ENCODE measurements around the gene PLEK2. TPM values are rescaled to one million over a fixed set of nuclear protein-coding genes. Genes with fewer than 3 reads are reported as not detected.

The PLEK2 gene
- total RNA-seq, 1 experiment from 2014 or later: 1.3 TPM

DNA sequence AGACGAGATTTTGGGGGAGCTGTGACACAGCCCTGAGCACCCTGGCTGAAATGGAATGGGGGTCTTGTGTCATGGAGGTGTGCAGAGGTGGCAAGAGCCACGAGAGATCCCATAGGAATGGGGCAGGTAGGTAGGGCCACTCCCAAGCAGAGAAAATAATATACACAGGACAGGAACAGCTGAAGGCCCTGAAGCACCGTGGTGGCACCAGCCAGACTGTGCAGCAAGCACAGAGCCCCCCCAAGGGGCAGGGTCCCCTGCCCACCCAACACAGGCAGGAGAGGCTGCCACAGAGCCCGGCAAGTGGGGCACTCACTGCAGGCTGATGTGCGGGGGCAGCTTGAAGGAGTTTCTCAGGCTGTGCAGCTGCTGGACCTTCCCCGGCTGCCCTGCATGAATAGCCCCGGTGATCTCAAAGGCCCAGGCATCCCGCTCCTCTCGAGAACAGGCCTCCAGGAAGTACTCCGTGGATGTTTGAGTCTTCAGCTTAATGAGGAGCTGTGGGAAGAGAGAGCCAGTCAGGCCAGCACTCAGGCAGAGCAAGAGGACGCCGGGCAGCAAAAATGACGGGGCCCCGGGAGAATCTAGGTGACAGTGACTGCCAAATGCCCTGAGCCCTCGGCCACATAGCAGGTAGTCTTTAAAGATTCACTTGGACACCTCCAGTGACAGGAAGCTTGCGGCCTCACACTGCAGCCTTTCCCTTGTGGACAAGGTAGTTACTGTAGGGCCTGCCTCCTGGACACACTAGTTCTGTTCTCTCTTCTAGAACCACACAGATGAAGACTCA, 16.7 kb downstream of the PLEK2 start:
- no peak overlapping the region for H3K4me3 Mint-ChIP-seq
- no peaks in the 10 kb centered on the region for H3K27me3 Mint-ChIP-seq (ENCODE audit: low read depth)
- no peaks in the 10 kb centered on the region for H3K36me3 Mint-ChIP-seq
- no peak for TF ChIP-seq GRHL2 (CRISPR knock-in tag; IDR thresholded peaks at IDR 0.05; ENCODE audit: insufficient replicate concordance, severe bottlenecking)
- no peak for TF ChIP-seq GABPB1 (CRISPR knock-in tag; IDR thresholded peaks at IDR 0.05)
- TF ChIP-seq, protein P1, sequence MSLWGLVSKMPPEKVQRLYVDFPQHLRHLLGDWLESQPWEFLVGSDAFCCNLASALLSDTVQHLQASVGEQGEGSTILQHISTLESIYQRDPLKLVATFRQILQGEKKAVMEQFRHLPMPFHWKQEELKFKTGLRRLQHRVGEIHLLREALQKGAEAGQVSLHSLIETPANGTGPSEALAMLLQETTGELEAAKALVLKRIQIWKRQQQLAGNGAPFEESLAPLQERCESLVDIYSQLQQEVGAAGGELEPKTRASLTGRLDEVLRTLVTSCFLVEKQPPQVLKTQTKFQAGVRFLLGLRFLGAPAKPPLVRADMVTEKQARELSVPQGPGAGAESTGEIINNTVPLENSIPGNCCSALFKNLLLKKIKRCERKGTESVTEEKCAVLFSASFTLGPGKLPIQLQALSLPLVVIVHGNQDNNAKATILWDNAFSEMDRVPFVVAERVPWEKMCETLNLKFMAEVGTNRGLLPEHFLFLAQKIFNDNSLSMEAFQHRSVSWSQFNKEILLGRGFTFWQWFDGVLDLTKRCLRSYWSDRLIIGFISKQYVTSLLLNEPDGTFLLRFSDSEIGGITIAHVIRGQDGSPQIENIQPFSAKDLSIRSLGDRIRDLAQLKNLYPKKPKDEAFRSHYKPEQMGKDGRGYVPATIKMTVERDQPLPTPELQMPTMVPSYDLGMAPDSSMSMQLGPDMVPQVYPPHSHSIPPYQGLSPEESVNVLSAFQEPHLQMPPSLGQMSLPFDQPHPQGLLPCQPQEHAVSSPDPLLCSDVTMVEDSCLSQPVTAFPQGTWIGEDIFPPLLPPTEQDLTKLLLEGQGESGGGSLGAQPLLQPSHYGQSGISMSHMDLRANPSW (CRISPR knock-in tag; conservative IDR thresholded peaks at IDR 0.05; ENCODE audit: low read depth): no peak
- TF ChIP-seq ZNF121 (CRISPR knock-in tag; IDR thresholded peaks at IDR 0.05): no peak
- TF ChIP-seq, protein P2, sequence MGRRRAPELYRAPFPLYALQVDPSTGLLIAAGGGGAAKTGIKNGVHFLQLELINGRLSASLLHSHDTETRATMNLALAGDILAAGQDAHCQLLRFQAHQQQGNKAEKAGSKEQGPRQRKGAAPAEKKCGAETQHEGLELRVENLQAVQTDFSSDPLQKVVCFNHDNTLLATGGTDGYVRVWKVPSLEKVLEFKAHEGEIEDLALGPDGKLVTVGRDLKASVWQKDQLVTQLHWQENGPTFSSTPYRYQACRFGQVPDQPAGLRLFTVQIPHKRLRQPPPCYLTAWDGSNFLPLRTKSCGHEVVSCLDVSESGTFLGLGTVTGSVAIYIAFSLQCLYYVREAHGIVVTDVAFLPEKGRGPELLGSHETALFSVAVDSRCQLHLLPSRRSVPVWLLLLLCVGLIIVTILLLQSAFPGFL (CRISPR knock-in tag; IDR thresholded peaks at IDR 0.05; ENCODE audit: borderline replicate concordance): no peak
- no peak for TF ChIP-seq NFATC4 (CRISPR knock-in tag; IDR thresholded peaks at IDR 0.05)
- TF ChIP-seq, protein P3, sequence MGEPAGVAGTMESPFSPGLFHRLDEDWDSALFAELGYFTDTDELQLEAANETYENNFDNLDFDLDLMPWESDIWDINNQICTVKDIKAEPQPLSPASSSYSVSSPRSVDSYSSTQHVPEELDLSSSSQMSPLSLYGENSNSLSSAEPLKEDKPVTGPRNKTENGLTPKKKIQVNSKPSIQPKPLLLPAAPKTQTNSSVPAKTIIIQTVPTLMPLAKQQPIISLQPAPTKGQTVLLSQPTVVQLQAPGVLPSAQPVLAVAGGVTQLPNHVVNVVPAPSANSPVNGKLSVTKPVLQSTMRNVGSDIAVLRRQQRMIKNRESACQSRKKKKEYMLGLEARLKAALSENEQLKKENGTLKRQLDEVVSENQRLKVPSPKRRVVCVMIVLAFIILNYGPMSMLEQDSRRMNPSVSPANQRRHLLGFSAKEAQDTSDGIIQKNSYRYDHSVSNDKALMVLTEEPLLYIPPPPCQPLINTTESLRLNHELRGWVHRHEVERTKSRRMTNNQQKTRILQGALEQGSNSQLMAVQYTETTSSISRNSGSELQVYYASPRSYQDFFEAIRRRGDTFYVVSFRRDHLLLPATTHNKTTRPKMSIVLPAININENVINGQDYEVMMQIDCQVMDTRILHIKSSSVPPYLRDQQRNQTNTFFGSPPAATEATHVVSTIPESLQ (CRISPR knock-in tag; IDR thresholded peaks at IDR 0.05): no peak
- TF ChIP-seq, protein P4, sequence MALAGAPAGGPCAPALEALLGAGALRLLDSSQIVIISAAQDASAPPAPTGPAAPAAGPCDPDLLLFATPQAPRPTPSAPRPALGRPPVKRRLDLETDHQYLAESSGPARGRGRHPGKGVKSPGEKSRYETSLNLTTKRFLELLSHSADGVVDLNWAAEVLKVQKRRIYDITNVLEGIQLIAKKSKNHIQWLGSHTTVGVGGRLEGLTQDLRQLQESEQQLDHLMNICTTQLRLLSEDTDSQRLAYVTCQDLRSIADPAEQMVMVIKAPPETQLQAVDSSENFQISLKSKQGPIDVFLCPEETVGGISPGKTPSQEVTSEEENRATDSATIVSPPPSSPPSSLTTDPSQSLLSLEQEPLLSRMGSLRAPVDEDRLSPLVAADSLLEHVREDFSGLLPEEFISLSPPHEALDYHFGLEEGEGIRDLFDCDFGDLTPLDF (CRISPR knock-in tag; IDR thresholded peaks at IDR 0.05): no peak
- TF ChIP-seq PRRX2 (CRISPR knock-in tag; IDR thresholded peaks at IDR 0.05): no peak
- no peak for TF ChIP-seq TEAD4 (CRISPR knock-in tag; IDR thresholded peaks at IDR 0.05)
- no peak for TF ChIP-seq GTF2I (CRISPR knock-in tag; conservative IDR thresholded peaks at IDR 0.05)
- TF ChIP-seq HMGA2 (CRISPR knock-in tag; IDR thresholded peaks at IDR 0.05): no peak
- ATAC-seq (no peak; the same call in 1 of the 2 replicates), DNase-seq (ENCODE audit: low spot score) (no peak)
- H3K9me3 Mint-ChIP-seq: no peaks in the 10 kb centered on the region
- ChIA-PET POLR2A (no interaction called here), CTCF (interaction anchor here (0.6 kb wide), 1 partner anchor 36 kb away, joined by 3 read pairs; the partner anchor contains the start of gene ATP6V1D)
- peak overlapping the region; percentile 68; the same call in 1 of the 2 replicates for H3K27ac Mint-ChIP-seq
- peaks cover 6% of the 10 kb centered on the region for H3K4me1 Mint-ChIP-seq

DNA sequence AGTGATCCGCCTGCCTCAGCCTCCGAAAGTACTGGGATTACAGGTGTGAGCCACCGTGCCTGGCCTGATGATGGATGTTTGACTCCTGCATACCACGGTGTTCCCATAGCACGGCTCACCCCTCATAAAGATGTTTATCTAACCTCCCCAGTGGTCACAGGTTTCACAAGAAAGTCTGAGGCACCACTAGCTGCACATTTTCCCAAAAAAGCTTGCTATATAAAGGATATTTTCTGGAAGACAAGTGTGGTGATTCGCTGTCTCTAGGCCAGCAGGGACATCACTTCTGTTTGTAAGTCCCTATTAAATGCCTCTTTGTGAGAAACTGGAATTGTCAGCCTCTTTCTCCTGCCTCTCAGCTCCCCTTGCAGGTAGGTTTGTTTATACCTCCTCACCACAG, 18.3 kb downstream of the PLEK2 start:
- Mint-ChIP-seq H3K4me3 (no peak overlapping the region), H3K9me3 (no peaks in the 10 kb centered on the region), H3K4me1 (peaks cover 6% of the 10 kb centered on the region), H3K27ac (no peak overlapping the region), H3K36me3 (no peaks in the 10 kb centered on the region), H3K27me3 (ENCODE audit: low read depth) (no peaks in the 10 kb centered on the region)
- ChIA-PET CTCF (no interaction called here), POLR2A (no interaction called here)
- no peak for ATAC-seq
- DNase-seq (ENCODE audit: low spot score): no peak
- TF ChIP-seq ZNF138 (CRISPR knock-in tag; conservative IDR thresholded peaks at IDR 0.05) (no peak), GTF2I (CRISPR knock-in tag; conservative IDR thresholded peaks at IDR 0.05) (no peak), FOXJ3 (CRISPR knock-in tag; IDR thresholded peaks at IDR 0.05; ENCODE audit: borderline replicate concordance) (no peak), SMAD3 (CRISPR knock-in tag; IDR thresholded peaks at IDR 0.05; ENCODE audit: borderline replicate concordance) (no peak)
- TF ChIP-seq, protein P5, sequence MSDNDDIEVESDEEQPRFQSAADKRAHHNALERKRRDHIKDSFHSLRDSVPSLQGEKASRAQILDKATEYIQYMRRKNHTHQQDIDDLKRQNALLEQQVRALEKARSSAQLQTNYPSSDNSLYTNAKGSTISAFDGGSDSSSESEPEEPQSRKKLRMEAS (CRISPR knock-in tag; IDR thresholded peaks at IDR 0.05): no peak
- TF ChIP-seq, protein P6, sequence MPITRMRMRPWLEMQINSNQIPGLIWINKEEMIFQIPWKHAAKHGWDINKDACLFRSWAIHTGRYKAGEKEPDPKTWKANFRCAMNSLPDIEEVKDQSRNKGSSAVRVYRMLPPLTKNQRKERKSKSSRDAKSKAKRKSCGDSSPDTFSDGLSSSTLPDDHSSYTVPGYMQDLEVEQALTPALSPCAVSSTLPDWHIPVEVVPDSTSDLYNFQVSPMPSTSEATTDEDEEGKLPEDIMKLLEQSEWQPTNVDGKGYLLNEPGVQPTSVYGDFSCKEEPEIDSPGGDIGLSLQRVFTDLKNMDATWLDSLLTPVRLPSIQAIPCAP (CRISPR knock-in tag; IDR thresholded peaks at IDR 0.05): no peak
